Activated CD4-positive, alpha-beta T cell treated with anti-CD3 and anti-CD28 coated beads for 1 hour (primary cell): ENCODE data around the gene SKIDA1.

Experiments used
- DNase-seq: peaks from one replicate; pipeline ENCODE4 v3.0.0-alpha.2; 2020

Gene SKIDA1

GRCh38 chr10:21475393-21475792 is 50.1 kb downstream of the SKIDA1 start:
- DNase-seq: no peak

GRCh38 chr10:21473541-21473940 is 51.9 kb downstream of the SKIDA1 start:
- DNase-seq: no peak

GRCh38 chr10:21473135-21473534 is 52.3 kb downstream of the SKIDA1 start:
- no peak for DNase-seq

GRCh38 chr10:21468086-21468485 is 57.4 kb downstream of the SKIDA1 start:
- DNase-seq: no peak

GRCh38 chr10:21467633-21468032 is 57.8 kb downstream of the SKIDA1 start:
- no peak for DNase-seq

- no peak for DNase-seq
These were observed 61.3 kb downstream of the SKIDA1 start for GRCh38 chr10:21464134-21464533.
